Tibial nerve (tissue), 4 donors: ENCODE results near the gene HECW1. TPM values are rescaled to one million over a fixed set of nuclear protein-coding genes. Genes with fewer than 3 reads are reported as not detected.

Experiments
- DNase-seq, 2 donors: peaks; one replicate each; pipeline ENCODE4 v3.0.0-alpha.2; 2019; ENCODE audit warnings: low spot score in 2 of 2
- H3K27ac ChIP-seq, 4 donors: fragments of 200-600 bp; sonication (generic) in 3 of 4; one replicate each; pipeline ENCODE4 v1.5.1; 2017 to 2019; ENCODE audit warnings: mild to moderate bottlenecking in 1 of 4
- H3K27me3 ChIP-seq, 2 donors: fragments of 200-600 bp; sonication (generic) in 1 of 2; one replicate each; pipeline versions ENCODE4 v1.5.1 to v1.6.0; 2017 to 2019
- H3K36me3 ChIP-seq, 3 donors: fragments of 200-600 bp; sonication (generic); one replicate each; pipeline ENCODE4 v1.5.1; 2018 to 2019
- H3K4me1 ChIP-seq, 4 donors: fragments of 200-600 bp; sonication (generic) in 3 of 4; one replicate each; pipeline ENCODE4 v1.5.1; 2017 to 2019
- H3K4me3 ChIP-seq, 4 donors: fragments of 200-600 bp; sonication (generic) in 3 of 4; one replicate each; pipeline ENCODE4 v1.5.1; 2017 to 2019; ENCODE audit warnings: mild to moderate bottlenecking in 1 of 4, moderate library complexity in 1 of 4
- H3K9me3 ChIP-seq, 4 donors: fragments of 200-600 bp; sonication (generic) in 3 of 4; one replicate each; pipeline ENCODE4 v1.5.1; 2017 to 2019
- EP300 ChIP-seq, 2 donors: sonication (generic); formaldehyde crosslinking; IDR thresholded peaks; one replicate each; pipeline ENCODE4 v1.6.1; 2017; ENCODE audit warnings: antibody characterized with exemption in 2 of 2, mild to moderate bottlenecking in 1 of 2
- POLR2A ChIP-seq, 2 donors: fragments of 450-650 bp; IDR thresholded peaks; one replicate each; pipeline ENCODE4 v1.6.1; 2017; ENCODE audit warnings: antibody characterized with exemption in 2 of 2, mild to moderate bottlenecking in 2 of 2, moderate library complexity in 2 of 2
- WGBS, 2 donors: methylation state at CpG; one replicate each; pipeline ENCODE4 v1.1.5; 2018; 5-methylcytosine and 5-hydroxymethylcytosine counted together
- total RNA-seq, 4 donors: library from RNA; depleted of rRNA; stranded (reverse); fragments of >200 nt; gene quantifications; one replicate each; pipeline ENCODE4 v1.1.0, GENCODE V29; 2016
- TF ChIP-seq, protein P1 (sequence below), 5 experiments: fragments of 200-600 bp in 3 of 5; fragments of 450-650 bp in 2 of 5; sonication (generic) in 3 of 5; IDR thresholded peaks; one replicate each; pipeline ENCODE4 v1.5.1; 2016 to 2019; ENCODE audit warnings: antibody characterized with exemption in 5 of 5, mild to moderate bottlenecking in 3 of 5, moderate library complexity in 2 of 5

The HECW1 gene
- total RNA-seq, 4 donors from 2014 or later: 3.6 to 10.9 (median 6.5) TPM

- Histone ChIP-seq H3K36me3 (no peaks in the 10 kb centered on the region), H3K27ac (no peak overlapping the region), H3K9me3 (peaks cover 0 to 10% (median 0%) of the 10 kb centered on the region in 4 donors), H3K4me1 (no peaks in the 10 kb centered on the region), H3K4me3 (no peak overlapping the region), H3K27me3 (no peaks in the 10 kb centered on the region)
- 94 to 95% methylated on average over 16 of the region's 16 CpGs for WGBS, 2 donors
- TF ChIP-seq, protein P1, sequence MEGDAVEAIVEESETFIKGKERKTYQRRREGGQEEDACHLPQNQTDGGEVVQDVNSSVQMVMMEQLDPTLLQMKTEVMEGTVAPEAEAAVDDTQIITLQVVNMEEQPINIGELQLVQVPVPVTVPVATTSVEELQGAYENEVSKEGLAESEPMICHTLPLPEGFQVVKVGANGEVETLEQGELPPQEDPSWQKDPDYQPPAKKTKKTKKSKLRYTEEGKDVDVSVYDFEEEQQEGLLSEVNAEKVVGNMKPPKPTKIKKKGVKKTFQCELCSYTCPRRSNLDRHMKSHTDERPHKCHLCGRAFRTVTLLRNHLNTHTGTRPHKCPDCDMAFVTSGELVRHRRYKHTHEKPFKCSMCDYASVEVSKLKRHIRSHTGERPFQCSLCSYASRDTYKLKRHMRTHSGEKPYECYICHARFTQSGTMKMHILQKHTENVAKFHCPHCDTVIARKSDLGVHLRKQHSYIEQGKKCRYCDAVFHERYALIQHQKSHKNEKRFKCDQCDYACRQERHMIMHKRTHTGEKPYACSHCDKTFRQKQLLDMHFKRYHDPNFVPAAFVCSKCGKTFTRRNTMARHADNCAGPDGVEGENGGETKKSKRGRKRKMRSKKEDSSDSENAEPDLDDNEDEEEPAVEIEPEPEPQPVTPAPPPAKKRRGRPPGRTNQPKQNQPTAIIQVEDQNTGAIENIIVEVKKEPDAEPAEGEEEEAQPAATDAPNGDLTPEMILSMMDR (IDR thresholded peaks at IDR 0.05): no peak
- TF ChIP-seq EP300 (IDR thresholded peaks at IDR 0.05) (no peak), POLR2A (IDR thresholded peaks at IDR 0.05) (no peak)
- DNase-seq: no peak
These were observed 438.0 kb downstream of the HECW1 start for GRCh38 chr7:43550427-43550826.

- Histone ChIP-seq H3K27me3 (no peaks in the 10 kb centered on the region), H3K4me1 (no peaks in the 10 kb centered on the region), H3K4me3 (no peak overlapping the region), H3K9me3 (peaks cover 0 to 4% (median 0%) of the 10 kb centered on the region in 4 donors), H3K36me3 (no peaks in the 10 kb centered on the region), H3K27ac (no peak overlapping the region)
- TF ChIP-seq EP300 (IDR thresholded peaks at IDR 0.05) (no peak), POLR2A (IDR thresholded peaks at IDR 0.05) (no peak)
- TF ChIP-seq, protein P1 (IDR thresholded peaks at IDR 0.05): no peak
- DNase-seq: no peak
- WGBS, 2 donors: 85 to 87% methylated on average over 8 of the region's 8 CpGs
These were observed 439.7 kb downstream of the HECW1 start for GRCh38 chr7:43552122-43552521.

DNA sequence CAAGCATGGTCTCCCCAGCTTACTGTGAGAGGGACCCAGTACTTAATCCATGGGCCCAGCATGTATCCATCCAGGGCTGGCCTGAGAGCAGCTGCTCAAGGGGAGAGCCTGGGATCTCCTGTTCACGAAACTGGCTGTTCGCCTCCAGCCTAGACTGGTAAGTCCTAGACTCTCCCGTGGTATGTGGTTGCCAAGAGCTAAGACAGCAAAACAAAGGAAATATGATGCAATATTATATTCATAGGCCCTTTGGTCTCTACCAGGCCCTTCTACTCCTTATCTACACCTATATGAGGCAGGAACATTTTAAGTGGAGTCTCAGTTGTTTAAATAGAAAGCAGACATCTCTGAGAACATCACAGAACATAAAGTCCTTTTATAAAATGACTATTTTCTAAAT is 441.6 kb downstream of the HECW1 start:
- TF ChIP-seq POLR2A (IDR thresholded peaks at IDR 0.05): no peak
- no peak for TF ChIP-seq EP300 (IDR thresholded peaks at IDR 0.05)
- TF ChIP-seq, protein P1 (IDR thresholded peaks at IDR 0.05): no peak
- no peak overlapping the region for H3K27ac ChIP-seq
- no peak for DNase-seq
- no peaks in the 10 kb centered on the region for H3K9me3 ChIP-seq
- H3K4me1 ChIP-seq: no peaks in the 10 kb centered on the region
- no peak overlapping the region for H3K4me3 ChIP-seq
- WGBS, 2 donors: 63 to 65% methylated on average over 3 of the region's 3 CpGs
- H3K27me3 ChIP-seq: no peaks in the 10 kb centered on the region
- no peaks in the 10 kb centered on the region for H3K36me3 ChIP-seq

DNA sequence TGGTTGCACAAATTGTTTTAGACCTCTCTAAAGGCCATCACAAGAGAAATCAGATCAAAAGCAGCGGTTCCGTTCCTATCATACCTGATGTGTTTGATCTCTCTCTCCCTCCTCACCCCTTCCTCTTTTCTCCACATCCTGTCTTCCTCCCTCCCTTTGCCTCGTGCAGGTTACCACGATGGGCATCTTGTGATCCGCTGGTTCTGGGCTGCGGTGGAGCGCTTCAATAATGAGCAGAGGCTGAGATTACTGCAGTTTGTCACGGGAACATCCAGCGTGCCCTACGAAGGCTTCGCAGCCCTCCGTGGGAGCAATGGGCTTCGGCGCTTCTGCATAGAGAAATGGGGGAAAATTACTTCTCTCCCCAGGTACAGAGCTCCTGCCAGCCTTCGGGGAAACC is 442.0 kb downstream of the HECW1 start:
- H3K27me3 ChIP-seq: no peaks in the 10 kb centered on the region
- DNase-seq: no peak
- WGBS, 2 donors: 85 to 91% methylated on average over 15 of the region's 15 CpGs

DNA sequence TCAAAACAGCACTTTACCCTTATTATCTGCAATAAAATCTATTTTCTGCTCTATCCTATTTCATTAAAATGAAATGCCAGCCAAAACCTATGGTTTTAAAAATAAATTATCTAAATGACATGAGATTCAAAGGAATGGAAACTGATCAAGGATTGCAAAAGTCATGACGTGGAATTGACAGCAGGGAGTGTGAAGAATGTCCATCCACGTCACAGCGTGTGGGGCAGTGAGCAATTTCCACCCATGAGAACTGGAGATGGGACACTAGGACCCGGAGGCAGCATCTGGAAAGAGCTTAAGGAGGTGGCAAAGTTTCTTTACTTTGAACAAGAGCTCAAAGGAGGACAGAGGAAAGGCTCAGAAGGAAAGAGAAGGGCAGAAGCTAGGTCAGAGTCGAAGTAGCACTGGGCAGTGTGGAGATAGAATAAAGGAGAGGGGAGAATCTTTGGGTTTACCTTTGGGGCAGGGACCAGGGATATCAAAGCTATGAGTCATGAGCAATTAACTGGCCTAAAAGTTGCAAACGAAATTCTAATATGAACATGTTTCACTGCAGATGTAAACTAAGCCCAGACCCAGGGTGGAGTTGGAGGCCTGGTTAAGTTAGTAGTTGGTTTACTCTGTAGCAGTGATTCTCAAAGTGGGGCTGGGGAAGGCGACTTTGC is 445.5 kb downstream of the HECW1 start:
- TF ChIP-seq, protein P1 (IDR thresholded peaks at IDR 0.05): no peak
- TF ChIP-seq POLR2A (IDR thresholded peaks at IDR 0.05): no peak
- no peak for TF ChIP-seq EP300 (IDR thresholded peaks at IDR 0.05)
- DNase-seq: no peak
- 72 to 86% methylated on average over 7 of the region's 7 CpGs for WGBS, 2 donors

More for the DNA sequence above, 442.0 kb downstream of the HECW1 start:
- Histone ChIP-seq H3K27ac (no peak overlapping the region), H3K36me3 (no peaks in the 10 kb centered on the region), H3K4me1 (no peaks in the 10 kb centered on the region), H3K4me3 (no peak overlapping the region), H3K9me3 (no peaks in the 10 kb centered on the region)
- TF ChIP-seq EP300 (IDR thresholded peaks at IDR 0.05) (no peak), POLR2A (IDR thresholded peaks at IDR 0.05) (no peak)

More for the DNA sequence above, 445.5 kb downstream of the HECW1 start:
- Histone ChIP-seq H3K27ac (no peak overlapping the region), H3K4me3 (no peak overlapping the region), H3K36me3 (no peaks in the 10 kb centered on the region), H3K9me3 (no peaks in the 10 kb centered on the region), H3K27me3 (no peaks in the 10 kb centered on the region), H3K4me1 (no peaks in the 10 kb centered on the region)
